ENCODE data around the gene ITSN1. TPM values are rescaled to one million over a fixed set of nuclear protein-coding genes. Genes with fewer than 3 reads are reported as not detected.

Gene ITSN1
- total and polyA plus RNA-seq, 2 donors, result 44.4 to 81.7 TPM

- H3K4me3 ChIP-seq (ENCODE audit: low read depth, low read length), result no peak overlapping the region
- no peak for DNase-seq (ENCODE audit: extremely low spot score)
- no peak overlapping the region for H3K27ac ChIP-seq (ENCODE audit: low read depth)
- 34% methylated on average over 5 of the region's 5 CpGs for WGBS
- no peaks in the 10 kb centered on the region for H3K4me1 ChIP-seq (ENCODE audit: insufficient read depth)
- no peaks in the 10 kb centered on the region for H3K36me3 ChIP-seq (ENCODE audit: insufficient read depth)
Observed at GRCh38 chr21:33811167-33812010, 169.1 kb downstream of the ITSN1 start.

DNA sequence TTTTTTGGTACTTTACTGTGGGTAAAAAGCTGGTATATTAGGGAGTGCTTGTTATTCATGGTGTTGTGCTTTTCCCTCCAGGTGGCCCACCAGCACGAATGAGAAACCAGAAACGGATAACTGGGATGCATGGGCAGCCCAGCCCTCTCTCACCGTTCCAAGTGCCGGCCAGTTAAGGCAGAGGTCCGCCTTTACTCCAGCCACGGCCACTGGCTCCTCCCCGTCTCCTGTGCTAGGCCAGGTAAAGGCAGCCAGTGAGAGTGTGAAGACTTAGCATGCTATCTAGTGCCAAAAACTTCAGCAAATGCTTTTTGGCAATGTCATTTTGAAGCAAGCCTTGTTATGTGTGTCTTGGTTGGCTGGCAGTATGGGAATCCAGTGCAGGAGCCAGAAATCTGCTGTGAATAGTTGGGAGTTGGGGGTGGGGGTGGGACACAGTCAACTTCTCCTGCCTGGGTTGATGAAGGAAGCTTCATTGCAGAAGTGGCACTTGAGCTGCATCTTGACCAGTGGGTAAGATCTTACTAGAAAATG is 171.6 kb downstream of the ITSN1 start:
- DNase-seq (ENCODE audit: extremely low spot score), result no peak
- no peak overlapping the region for H3K27ac ChIP-seq (ENCODE audit: low read depth)
- no peaks in the 10 kb centered on the region for H3K36me3 ChIP-seq (ENCODE audit: insufficient read depth)
- no peak overlapping the region for H3K4me3 ChIP-seq (ENCODE audit: low read depth, low read length)
- no peaks in the 10 kb centered on the region for H3K4me1 ChIP-seq (ENCODE audit: insufficient read depth)
- 94% methylated on average over 7 of the region's 7 CpGs for WGBS

- H3K27ac ChIP-seq (ENCODE audit: low read depth), result no peak overlapping the region
- no peak overlapping the region for H3K4me3 ChIP-seq (ENCODE audit: low read depth, low read length)
- H3K36me3 ChIP-seq (ENCODE audit: insufficient read depth), result no peaks in the 10 kb centered on the region
- DNase-seq (ENCODE audit: extremely low spot score), result no peak
- 68% methylated on average over 7 of the region's 7 CpGs for WGBS
- H3K4me1 ChIP-seq (ENCODE audit: insufficient read depth), result no peaks in the 10 kb centered on the region
Observed at GRCh38 chr21:33815143-33815707, 172.9 kb downstream of the ITSN1 start.

DNA sequence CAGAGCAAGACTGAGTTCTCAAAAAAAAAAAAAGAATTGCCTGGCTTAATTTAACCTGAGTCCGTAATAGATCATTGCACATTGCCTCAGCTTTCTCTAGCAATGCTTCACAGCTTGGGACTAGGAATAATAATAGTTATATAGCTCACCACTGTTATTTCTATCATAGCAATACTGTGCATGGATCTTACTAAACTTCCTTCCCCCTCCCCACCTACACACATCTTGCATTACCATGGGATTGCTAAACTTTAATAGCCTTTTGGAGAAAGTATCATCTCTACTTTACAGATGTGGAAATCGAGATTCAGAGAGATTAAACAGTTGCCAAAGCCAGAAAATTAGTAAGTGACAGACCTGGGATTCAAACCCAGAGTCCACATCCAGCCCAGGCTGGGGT is 173.9 kb downstream of the ITSN1 start:
- no peak for DNase-seq (ENCODE audit: extremely low spot score)
- Histone ChIP-seq H3K27ac (ENCODE audit: low read depth) (no peak overlapping the region), H3K4me3 (ENCODE audit: low read depth, low read length) (no peak overlapping the region), H3K4me1 (ENCODE audit: insufficient read depth) (no peaks in the 10 kb centered on the region), H3K36me3 (ENCODE audit: insufficient read depth) (no peaks in the 10 kb centered on the region)
- 85% methylated on average over 2 of the region's 2 CpGs for WGBS

DNA sequence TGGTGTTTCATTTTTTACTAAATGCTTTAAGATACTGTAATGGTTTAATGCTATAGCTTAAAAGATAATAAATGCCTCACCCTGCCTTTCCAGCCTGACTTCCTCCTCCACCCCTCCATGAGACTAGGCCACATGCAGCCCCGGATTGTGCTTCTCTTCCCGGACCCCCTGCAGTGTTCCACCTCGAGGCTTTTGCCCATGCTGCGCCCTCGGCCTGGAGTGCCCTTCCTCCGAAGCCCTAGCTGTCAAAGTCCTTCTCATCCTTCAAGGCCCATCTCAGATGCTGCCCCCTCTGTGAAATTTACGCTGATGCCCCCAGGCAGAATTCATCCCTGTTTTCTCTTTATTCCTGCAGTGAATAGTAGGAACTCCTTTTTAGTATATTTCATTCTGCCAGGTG is 174.8 kb downstream of the ITSN1 start:
- Histone ChIP-seq H3K36me3 (ENCODE audit: insufficient read depth) (no peaks in the 10 kb centered on the region), H3K4me1 (ENCODE audit: insufficient read depth) (no peaks in the 10 kb centered on the region)
- 80% methylated on average over 7 of the region's 7 CpGs for WGBS

DNA sequence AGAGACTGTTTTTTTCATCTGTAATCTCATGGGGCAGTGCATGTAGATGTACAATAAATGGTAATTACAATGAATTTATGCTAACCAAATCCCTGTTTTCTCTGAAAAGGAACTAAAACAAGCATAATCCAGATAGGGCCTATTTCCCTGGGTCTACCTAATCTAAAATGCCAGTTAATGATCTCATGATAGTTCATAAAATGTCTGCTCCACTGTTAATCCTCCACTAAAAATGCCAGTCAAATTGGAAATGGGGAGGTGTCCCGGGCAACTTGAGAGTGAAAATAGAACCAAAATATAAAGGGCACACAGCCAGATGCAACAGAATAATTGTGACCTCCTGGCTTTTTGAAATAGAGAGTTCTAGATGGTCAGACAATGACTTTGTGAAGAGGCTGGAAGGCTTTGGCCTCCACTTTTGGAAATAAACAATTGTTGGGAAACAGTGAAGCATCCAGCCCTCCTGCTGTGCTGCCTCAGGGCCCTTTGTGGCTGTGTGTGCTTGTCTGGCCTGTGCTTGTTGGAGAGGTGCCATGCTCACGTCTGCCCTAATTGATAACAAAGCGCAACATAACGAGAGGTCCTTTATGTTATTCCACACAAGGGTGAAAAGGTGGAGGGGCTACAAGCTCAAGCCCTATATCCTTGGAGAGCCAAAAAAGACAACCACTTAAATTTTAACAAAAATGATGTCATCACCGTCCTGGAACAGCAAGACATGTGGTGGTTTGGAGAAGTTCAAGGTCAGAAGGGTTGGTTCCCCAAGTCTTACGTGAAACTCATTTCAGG is 175.6 kb downstream of the ITSN1 start:
- H3K4me3 ChIP-seq (ENCODE audit: low read depth, low read length), result no peak overlapping the region
- no peaks in the 10 kb centered on the region for H3K36me3 ChIP-seq (ENCODE audit: insufficient read depth)
- WGBS, result 82% methylated on average over 6 of the region's 6 CpGs
- H3K4me1 ChIP-seq (ENCODE audit: insufficient read depth), result no peaks in the 10 kb centered on the region
- no peak for DNase-seq (ENCODE audit: extremely low spot score)
- no peak overlapping the region for H3K27ac ChIP-seq (ENCODE audit: low read depth)

More for the DNA sequence above, 174.8 kb downstream of the ITSN1 start:
- no peak overlapping the region for H3K4me3 ChIP-seq (ENCODE audit: low read depth, low read length)
- no peak overlapping the region for H3K27ac ChIP-seq (ENCODE audit: low read depth)
- no peak for DNase-seq (ENCODE audit: extremely low spot score)

- H3K4me3 ChIP-seq (ENCODE audit: low read depth, low read length), result no peak overlapping the region
- H3K4me1 ChIP-seq (ENCODE audit: insufficient read depth), result no peaks in the 10 kb centered on the region
- no peak for DNase-seq (ENCODE audit: extremely low spot score)
- H3K27ac ChIP-seq (ENCODE audit: low read depth), result no peak overlapping the region
- H3K36me3 ChIP-seq (ENCODE audit: insufficient read depth), result no peaks in the 10 kb centered on the region
Observed at GRCh38 chr21:33820230-33820770, 178.0 kb downstream of the ITSN1 start.

DNA sequence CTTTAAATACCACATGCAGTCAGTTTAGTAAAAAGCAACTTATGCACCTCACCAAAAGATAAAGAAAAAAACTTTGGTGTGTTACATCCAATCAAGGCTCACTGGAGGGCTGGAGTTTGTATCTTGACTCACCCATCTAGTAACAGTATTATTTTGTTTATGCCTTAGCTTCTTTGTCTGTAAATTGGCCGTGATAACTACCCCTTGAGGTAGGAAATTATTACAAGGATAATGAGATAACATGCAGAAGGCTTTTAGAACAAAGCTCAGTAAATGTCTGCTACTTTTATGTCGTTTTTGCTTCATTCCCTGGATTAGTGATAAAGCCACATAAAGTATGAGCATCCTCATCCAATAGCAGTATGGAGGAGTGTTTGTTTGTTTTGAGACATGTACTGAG is 178.5 kb downstream of the ITSN1 start:
- Histone ChIP-seq H3K27ac (ENCODE audit: low read depth) (no peak overlapping the region), H3K4me3 (ENCODE audit: low read depth, low read length) (no peak overlapping the region), H3K4me1 (ENCODE audit: insufficient read depth) (no peaks in the 10 kb centered on the region), H3K36me3 (ENCODE audit: insufficient read depth) (no peaks in the 10 kb centered on the region)
- 34% methylated on average over 2 of the region's 2 CpGs for WGBS
- no peak for DNase-seq (ENCODE audit: extremely low spot score)

GRCh38 chr21:33821503-33822322 is 179.4 kb downstream of the ITSN1 start:
- Histone ChIP-seq H3K36me3 (ENCODE audit: insufficient read depth) (no peaks in the 10 kb centered on the region), H3K4me1 (ENCODE audit: insufficient read depth) (no peaks in the 10 kb centered on the region), H3K27ac (ENCODE audit: low read depth) (no peak overlapping the region), H3K4me3 (ENCODE audit: low read depth, low read length) (no peak overlapping the region)
- 72% methylated on average over 7 of the region's 7 CpGs for WGBS
- no peak for DNase-seq (ENCODE audit: extremely low spot score)

- DNase-seq (ENCODE audit: extremely low spot score), result no peak
- no peaks in the 10 kb centered on the region for H3K36me3 ChIP-seq (ENCODE audit: insufficient read depth)
- H3K4me1 ChIP-seq (ENCODE audit: insufficient read depth), result no peaks in the 10 kb centered on the region
- WGBS, result 79% methylated on average over 11 of the region's 11 CpGs
- H3K4me3 ChIP-seq (ENCODE audit: low read depth, low read length), result no peak overlapping the region
- no peak overlapping the region for H3K27ac ChIP-seq (ENCODE audit: low read depth)
Observed at GRCh38 chr21:33824156-33824941, 182.0 kb downstream of the ITSN1 start.

DNA sequence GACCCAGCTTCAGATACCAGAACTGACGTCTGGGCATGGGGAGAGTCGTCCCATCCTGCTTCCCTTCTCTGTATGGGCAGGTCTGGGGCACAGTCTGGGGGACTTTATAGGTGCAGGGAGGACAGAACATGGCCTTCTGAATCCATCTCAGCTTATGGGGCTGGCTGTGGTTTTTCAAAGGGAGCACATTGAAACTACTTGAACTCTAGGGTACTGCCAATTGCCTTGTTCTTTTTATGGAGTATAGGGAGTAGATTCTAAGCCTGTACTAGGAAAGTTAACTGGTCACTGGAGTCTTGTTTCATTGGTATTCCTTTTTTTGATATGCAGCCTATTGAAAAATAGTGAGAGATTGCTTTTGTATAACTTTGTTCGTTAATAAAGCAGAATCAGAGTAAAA is 183.1 kb downstream of the ITSN1 start:
- Histone ChIP-seq H3K4me1 (ENCODE audit: insufficient read depth) (no peaks in the 10 kb centered on the region), H3K4me3 (ENCODE audit: low read depth, low read length) (no peak overlapping the region), H3K27ac (ENCODE audit: low read depth) (no peak overlapping the region), H3K36me3 (ENCODE audit: insufficient read depth) (no peaks in the 10 kb centered on the region)
- 51% methylated on average over 3 of the region's 3 CpGs for WGBS
- no peak for DNase-seq (ENCODE audit: extremely low spot score)

GRCh38 chr21:33825915-33826314 is 183.6 kb downstream of the ITSN1 start:
- Histone ChIP-seq H3K4me1 (ENCODE audit: insufficient read depth) (no peaks in the 10 kb centered on the region), H3K27ac (ENCODE audit: low read depth) (no peak overlapping the region), H3K36me3 (ENCODE audit: insufficient read depth) (no peaks in the 10 kb centered on the region), H3K4me3 (ENCODE audit: low read depth, low read length) (no peak overlapping the region)
- DNase-seq (ENCODE audit: extremely low spot score), result no peak
- 24% methylated on average over 2 of the region's 2 CpGs for WGBS
